GM15510 (cell line): ENCODE measurements around the gene SLC27A1.

Experiments used
- POLR2A ChIP-seq: IDR thresholded peaks from 3 replicates; pipeline ENCODE4 v1.6.1; 2011; ENCODE audit warnings: borderline replicate concordance; ENCODE audit not compliant: insufficient read length; ENCODE audit errors: extremely low read depth

Gene SLC27A1

DNA sequence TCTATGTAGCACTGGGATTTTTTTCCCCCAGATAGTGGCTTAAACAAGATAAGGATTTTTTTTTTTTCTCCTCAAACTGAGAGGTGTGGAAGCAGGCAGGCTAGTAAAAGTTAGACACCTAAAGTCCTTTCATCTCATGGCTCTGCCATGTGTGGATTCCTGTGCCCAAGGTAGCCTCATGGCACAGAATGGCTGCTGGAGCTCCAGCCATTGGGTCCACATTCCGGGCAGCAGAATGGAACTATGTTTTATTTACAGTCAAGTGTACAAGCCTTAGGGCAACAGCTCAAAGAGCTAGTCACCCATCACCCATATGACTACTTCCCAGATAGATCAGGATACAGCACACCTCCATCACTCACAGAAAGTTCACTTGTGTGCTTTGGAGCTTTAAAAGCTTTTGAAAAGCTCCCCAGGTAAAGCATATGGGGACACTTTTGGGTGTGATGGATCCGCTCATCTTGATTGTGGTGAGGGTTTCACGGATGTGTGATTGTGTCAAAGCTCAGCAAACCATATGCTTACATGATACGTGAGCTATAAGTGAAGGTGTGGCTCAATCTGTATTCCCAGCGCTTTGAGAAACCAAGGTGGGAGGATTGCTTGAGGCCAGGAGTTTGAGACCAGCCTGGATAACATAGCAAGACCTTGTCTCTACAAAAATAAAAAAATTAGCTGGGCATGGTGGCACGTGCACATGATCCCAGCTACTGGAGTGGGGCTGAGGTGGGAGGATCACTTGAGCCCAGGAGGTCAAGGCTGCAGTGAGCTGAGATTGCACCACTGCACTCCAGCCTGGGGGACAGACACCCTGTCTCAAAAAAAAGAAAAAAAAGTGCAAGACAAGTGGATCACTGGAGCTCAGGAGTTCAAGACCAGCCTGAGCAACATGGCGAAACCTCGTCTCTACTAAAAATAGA lies 59.2 kb downstream of the SLC27A1 start:
- TF ChIP-seq POLR2A, result no peak

DNA sequence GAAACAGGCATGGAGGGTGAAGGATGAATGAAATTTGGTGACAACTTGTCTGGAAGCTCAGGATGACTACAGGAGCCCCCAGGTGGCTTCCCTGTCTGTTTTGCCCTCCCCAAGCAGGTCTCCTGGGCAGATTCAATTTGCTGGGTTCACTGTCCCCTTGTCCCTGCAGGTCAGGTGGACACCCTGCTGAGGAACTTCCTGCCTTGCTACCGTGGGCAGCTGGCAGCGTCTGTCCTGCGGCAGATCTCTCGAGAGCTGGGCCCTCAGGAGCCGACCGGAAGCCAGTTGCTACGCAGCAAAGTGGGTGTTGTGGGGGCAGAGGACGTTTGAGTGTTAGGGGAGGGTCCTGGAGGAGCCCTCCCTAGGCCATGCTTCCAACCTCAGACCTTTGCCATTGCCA lies 60.3 kb downstream of the SLC27A1 start:
- TF ChIP-seq POLR2A, result no peak

DNA sequence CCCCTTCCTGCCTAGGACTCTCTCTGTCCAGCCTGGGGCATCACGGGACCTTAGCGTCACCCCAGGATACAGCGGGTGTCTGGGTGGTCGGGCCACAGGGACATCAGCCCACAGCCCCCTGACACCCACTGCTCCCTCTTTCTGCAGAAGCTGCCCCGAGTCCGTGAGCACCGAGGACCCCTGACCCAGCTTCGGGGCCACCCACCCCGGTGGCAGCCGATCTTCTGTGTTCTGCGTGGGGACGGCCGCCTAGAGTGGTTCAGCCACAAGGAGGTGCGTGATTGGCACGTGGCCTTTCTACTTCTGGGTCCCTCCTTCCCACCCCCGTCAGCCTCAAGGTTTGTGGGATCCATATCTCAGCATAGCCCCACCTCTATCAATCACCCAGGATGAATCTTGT lies 61.8 kb downstream of the SLC27A1 start:
- no peak for TF ChIP-seq POLR2A

DNA sequence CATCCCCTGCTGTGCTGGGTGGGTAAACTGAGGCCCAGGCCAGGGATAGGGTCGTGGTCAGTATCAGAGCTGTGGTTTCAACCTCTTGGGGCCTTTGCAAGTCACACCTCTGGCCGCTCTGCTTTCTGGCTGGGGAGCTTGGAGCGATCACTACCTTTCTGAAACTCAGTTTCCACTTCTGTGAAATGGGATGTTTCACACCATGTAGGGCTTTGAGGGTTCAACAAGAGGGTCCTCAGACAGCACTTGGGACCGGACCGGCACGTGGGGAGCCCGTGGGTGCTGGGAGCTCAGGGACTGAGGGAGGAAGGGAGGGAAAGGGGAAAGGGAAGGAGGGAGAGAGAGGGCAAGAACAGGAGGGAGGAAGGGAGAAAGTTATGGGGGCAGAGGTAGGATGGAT lies 62.2 kb downstream of the SLC27A1 start:
- no peak for TF ChIP-seq POLR2A

DNA sequence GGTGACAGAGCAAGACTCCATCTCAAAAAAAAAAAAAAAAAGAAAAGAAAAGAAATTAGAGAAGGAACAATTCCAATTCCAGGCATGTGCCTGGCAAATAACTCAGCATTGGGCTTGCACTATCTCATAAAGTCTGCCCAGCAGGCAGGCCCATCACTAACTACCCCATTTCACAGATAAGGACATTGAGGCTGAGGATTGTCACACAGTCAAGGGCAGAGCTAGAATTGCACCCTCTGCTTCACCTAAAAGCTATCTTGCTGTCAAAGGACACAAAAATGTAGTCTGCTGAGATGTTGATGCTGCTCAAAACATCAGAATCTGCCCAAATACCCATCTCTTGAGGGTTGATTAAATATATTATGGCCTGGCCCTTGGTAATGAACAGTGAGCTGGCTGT lies 64.4 kb downstream of the SLC27A1 start:
- TF ChIP-seq POLR2A, result no peak

DNA sequence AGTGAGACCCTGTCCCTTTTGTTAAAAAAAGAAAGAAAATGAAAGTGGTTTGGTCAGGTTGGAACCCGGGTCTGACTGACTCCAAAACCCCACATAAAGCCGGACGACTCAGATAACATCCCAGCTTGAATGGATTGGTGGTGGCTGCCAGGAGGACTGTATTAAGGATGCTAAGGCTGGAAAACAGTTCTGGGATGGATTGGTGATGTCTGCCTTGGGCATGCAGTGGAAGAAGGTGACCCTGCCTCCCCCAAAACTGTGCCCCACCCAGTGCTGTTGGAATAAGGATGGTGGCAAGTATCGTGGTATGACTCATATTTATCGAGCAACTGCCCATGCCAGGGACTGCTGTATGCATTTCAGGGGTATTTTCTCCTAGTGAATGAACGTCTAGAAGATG lies 66.6 kb downstream of the SLC27A1 start:
- no peak for TF ChIP-seq POLR2A

DNA sequence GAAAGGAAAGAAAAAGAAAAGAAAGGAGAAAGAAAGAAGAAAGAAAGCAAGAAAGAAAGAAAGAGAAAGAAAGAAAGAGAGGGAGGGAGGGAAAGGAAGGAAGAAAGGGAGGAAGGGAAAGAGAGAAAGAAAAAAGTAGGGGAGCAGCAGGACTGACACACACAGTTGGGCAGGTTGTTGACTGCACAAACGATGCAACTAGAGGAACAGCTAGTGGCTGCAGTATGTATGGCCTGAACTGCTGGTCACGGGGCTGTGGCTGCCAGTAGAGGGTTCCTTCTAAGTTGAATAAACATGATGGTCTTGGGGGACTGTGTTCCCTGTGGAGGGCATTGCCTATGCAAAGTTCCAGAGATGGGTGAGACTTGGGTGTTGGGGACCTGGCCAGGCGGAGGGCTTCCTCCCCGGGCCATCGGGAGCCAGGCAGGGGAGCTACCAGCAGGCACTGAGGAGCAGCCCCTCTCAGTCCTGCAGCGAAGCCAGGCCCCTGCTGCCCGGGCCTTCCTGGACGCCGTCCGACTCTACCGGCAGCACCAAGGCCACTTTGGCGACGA lies 68.4 kb downstream of the SLC27A1 start:
- no peak for TF ChIP-seq POLR2A

DNA sequence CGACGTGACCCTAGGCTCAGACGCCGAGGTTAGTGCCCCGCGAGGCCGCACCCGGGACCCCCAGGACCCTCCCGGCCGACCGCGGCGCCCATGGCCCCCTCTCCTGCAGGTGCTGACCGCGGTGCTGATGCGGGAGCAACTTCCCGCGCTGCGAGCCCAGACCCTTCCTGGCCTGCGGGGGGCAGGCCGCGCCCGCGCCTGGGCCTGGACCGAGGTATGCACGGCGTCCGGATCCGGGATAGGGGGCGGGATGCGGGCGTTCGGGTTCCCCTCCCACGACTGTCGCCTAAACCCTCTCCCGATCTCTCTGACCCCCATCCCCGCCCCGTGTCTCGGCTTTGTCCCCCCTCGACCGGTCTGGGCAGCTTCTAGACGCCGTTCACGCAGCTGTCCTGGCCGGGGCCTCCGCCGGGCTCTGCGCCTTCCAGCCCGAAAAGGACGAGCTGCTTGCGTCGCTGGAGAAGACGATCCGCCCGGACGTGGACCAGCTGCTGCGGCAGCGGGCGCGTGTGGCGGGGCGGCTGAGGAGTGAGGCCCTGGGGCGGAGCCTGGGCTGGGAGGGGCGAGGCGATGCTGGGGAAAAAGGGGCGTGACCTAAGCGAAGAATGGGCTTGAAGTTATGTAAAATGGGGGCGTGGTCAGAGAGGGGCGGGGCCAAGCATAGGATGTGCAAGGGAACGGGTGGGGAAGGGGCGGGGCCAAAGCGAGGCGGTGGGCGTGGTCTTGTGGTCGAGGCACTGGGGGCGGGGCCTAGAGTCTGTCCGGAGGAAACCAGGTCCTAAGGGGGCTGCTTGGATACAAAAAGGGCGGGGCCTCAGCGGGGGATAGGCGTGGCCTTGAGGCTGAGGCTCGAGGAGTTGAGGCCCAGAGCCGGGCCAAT lies 69.2 kb downstream of the SLC27A1 start:
- TF ChIP-seq POLR2A, result no peak

DNA sequence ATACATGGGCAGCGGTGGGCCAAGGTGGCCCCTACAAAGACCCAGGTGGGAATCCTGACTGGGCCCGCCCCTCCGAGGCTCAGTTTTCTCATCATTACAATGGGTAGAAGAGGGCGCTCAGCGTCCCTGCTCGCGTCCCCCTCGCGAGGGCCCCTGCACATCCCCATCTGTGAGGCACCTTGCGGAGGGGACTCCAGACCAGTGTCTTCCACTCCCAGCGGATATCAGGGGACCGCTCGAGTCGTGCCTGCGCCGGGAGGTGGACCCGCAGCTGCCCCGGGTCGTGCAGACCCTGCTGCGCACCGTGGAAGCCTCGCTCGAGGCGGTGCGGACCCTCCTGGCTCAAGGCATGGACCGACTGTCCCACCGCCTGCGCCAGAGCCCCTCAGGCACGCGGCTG lies 69.8 kb downstream of the SLC27A1 start:
- no peak for TF ChIP-seq POLR2A

DNA sequence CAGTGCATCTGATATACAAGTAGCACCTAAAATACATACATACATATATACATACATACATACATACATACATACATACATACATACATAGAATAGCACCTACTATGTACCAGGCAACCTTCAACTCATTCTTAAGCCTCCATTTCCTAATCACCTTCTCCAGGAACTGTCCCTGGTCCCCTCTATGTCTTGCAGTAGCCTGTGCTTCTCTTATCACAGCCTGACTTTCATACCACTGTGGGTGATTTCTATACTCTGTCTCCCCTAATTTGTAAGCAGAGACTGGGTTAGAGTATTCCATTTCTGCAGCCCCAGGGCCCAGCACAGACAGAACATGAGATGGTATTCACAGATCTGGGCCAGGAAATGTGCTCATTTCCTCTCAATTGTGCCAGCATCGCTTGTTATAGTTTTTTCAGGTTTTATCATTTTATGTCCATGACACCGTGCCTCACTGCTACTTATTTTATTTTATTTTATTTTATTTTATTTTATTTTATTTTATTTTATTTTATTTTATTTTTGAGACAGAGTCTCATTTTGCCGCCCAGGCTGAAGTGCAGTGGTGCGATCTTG lies 70.9 kb downstream of the SLC27A1 start:
- no peak for TF ChIP-seq POLR2A

DNA sequence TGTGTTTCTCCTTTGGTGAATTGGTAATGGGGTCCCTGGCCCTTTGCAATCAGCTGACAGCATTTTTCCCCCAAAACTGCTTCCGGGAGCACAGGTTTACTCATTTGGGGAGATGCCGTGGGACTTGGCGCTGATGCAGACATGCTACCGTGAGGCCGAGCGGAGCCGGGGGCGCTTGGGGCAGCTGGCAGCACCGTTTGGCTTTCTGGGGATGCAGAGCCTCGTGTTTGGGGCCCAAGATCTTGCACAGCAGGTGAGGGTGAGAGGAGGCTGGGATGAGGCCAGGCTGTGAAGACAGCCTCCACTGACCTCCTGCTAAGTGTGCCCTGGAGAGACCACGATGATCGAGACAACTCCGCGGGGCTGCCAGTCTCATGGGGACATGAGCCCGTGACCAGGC lies 71.7 kb downstream of the SLC27A1 start:
- no peak for TF ChIP-seq POLR2A

DNA sequence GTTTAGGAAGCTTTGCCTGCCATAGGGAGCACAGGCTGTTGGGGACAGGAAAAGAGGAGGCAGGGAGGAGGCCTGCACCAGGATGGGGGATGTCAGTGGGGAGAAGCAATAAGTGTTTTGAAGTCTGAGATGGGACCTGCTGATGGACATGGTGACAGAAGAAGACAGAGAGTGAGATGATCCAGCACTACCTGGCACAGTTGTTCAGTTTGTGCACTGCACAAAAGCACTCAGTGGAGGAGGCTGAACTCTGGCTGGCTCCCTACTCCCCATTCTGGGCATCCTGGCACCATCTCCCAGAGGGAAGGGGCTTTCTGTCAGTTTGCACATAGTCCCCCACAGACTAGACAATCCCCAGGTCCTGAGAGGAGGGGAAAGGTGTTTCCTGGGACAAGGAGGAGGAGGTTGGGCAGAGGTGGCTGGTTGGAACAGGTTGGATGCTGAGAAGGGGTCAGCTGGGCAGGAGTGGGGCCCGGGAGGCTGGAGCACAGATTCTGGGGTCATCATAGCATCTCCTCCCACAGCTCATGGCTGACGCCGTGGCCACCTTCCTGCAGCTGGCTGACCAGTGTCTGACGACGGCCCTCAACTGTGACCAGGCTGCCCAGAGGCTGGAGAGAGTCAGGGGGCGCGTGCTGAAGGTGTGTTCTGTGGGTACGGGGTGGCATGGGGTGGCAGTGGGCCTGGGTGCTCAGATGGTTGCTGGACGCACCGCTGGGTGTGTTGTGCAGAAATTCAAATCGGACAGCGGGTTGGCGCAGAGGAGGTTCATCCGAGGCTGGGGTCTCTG lies 72.7 kb downstream of the SLC27A1 start:
- TF ChIP-seq POLR2A, result no peak

DNA sequence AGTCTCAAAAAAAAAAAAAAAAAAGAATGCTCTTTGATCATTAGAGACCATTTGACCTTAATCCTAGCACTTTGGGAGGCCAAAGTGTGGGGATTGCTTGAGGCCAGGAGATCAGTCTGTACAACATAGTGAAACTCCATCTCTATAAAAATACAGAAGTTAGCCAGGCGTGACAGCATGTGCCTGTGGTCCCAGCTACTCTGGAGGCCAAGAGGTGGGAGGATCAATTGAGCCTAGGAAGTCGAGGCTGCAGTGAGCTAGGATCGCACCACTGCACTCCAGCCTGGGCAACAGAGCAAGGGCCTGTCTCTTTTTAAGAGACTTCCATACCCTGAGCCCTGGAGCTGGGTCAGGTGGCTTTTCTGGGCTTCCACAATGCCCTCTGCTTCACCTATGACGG lies 73.7 kb downstream of the SLC27A1 start:
- no peak for TF ChIP-seq POLR2A

DNA sequence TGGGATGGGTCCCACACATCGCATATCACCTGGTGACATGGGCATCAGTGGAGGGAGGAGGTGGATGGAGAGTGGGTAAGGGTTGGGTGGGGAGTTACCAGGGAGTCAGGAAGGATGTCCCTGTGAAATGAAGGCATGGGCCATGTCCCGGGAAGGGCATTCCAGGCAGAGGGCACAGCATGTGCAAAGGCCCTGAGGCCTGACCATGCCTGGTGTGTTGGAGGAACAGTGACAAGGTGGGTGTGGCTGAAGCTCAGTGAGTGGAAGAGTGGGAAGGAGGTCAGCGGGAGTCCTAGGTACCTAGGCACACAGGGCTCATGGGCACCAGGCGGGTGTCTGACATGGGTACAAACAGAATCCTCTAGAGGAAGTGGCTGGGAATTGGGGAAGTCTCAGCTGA lies 74.1 kb downstream of the SLC27A1 start:
- no peak for TF ChIP-seq POLR2A
